ENCODE measurements around the gene OTUD5.
A peak's percentile ranks its signal among the peaks of the same experiment; 100 is the strongest.

The OTUD5 gene, protein sequence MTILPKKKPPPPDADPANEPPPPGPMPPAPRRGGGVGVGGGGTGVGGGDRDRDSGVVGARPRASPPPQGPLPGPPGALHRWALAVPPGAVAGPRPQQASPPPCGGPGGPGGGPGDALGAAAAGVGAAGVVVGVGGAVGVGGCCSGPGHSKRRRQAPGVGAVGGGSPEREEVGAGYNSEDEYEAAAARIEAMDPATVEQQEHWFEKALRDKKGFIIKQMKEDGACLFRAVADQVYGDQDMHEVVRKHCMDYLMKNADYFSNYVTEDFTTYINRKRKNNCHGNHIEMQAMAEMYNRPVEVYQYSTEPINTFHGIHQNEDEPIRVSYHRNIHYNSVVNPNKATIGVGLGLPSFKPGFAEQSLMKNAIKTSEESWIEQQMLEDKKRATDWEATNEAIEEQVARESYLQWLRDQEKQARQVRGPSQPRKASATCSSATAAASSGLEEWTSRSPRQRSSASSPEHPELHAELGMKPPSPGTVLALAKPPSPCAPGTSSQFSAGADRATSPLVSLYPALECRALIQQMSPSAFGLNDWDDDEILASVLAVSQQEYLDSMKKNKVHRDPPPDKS

DNA sequence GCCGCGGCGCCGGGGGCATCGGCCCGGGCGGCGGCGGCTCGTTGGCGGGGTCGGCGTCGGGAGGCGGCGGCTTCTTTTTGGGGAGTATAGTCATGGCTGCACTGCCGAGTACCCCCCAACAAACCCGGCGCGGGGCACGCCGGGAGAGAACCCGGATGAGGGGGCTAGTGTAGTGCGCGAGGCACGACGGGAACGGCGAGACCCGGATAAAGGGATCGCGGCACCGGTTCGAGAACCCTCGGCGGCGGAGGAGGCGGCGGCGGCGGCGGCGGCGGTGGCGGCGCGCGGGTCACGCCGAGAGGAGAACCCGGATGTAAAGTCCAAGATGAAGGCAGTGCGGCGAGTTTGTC is at the start of gene OTUD5:
TSS of gene OTUD5 (minus strand) at position 131 of the 350 bp plus-strand sequence. CDS start at position 94, 37 bp downstream.
- peak; percentile 78 for DNase-seq (ENCODE audit: low read depth)
- TF ChIP-seq, protein P1, sequence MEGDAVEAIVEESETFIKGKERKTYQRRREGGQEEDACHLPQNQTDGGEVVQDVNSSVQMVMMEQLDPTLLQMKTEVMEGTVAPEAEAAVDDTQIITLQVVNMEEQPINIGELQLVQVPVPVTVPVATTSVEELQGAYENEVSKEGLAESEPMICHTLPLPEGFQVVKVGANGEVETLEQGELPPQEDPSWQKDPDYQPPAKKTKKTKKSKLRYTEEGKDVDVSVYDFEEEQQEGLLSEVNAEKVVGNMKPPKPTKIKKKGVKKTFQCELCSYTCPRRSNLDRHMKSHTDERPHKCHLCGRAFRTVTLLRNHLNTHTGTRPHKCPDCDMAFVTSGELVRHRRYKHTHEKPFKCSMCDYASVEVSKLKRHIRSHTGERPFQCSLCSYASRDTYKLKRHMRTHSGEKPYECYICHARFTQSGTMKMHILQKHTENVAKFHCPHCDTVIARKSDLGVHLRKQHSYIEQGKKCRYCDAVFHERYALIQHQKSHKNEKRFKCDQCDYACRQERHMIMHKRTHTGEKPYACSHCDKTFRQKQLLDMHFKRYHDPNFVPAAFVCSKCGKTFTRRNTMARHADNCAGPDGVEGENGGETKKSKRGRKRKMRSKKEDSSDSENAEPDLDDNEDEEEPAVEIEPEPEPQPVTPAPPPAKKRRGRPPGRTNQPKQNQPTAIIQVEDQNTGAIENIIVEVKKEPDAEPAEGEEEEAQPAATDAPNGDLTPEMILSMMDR (IDR thresholded peaks at IDR 0.05; ENCODE audit: insufficient read depth, low read depth, low read length, missing control alignments) = no peak
- peak within 1 kb of the TSS; percentile 86 for H3K4me3 ChIP-seq (ENCODE audit: low read depth, low read length)

DNA sequence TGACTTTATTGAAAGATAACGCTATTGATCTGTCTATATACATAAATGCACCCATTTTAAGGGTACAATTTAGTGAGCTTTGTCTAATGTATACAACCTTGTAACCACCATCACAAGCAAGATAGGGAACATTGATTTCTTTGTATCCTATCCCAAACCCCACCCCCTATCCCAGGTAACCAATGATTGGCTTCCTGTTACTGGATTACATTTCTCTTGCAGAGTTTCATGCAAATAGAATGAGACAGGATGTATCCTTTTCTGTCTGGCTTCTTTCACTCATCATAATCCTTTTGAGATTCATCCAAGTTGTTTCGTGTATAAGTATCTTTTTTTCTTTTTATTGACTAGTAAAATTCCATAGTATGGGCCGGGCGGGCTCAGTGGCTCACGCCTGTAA is 46.3 kb upstream of the OTUD5 start:
- H3K4me3 ChIP-seq (ENCODE audit: low read depth, low read length) = no peak overlapping the region
- DNase-seq (ENCODE audit: low read depth) = no peak
- TF ChIP-seq, protein P1 (IDR thresholded peaks at IDR 0.05; ENCODE audit: insufficient read depth, low read depth, low read length, missing control alignments) = no peak

DNA sequence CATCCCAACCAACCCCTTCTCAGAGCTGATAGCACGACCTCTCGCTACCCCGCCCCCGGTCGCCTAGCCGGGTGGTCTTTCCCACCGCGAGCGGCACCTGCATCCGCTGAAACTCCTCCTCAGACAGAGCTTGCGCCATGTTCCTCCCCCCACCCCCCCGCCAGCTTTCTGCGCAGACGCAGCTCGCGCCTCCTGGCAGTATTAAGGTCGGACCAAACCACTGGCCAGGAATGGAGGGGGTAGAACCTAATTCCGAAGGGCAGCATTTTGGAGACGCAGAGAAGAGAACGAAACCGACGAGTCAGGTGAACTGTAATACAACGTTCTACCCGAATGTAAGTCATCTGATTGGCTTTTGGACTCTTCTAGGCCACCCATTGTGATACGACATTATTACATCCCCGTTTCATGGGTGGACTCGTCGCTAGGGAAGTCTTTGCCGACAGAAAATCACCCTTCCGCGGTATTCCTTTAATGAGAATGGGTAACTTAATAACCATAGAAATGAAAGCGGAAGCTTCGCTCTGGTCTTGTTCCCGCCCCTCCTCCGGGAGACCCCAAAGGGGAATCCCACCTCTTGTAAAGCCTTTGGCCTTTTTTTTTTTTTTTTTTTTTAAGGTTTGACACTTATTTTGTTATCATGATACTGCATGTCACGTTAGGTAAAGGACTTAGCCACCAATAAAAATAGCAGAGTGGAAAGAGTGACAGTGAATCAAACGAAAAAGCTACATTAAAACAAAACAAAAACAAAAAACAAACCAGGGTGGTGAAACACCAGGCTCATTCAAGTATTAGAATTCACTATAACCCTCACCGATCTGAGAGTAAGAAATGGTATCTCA is 44.9 kb upstream of the OTUD5 start, which contains the start of gene GRIPAP1:
TSS of gene GRIPAP1 (minus strand) at position 174 of the 845 bp plus-strand sequence. CDS start at position 139, 35 bp downstream.
- H3K4me3 ChIP-seq (ENCODE audit: low read depth, low read length) = peak within 1 kb of the TSS; percentile 77
- peak; percentile 94 for DNase-seq (ENCODE audit: low read depth)
- TF ChIP-seq, protein P1 (IDR thresholded peaks at IDR 0.05; ENCODE audit: insufficient read depth, low read depth, low read length, missing control alignments) = no peak

DNA sequence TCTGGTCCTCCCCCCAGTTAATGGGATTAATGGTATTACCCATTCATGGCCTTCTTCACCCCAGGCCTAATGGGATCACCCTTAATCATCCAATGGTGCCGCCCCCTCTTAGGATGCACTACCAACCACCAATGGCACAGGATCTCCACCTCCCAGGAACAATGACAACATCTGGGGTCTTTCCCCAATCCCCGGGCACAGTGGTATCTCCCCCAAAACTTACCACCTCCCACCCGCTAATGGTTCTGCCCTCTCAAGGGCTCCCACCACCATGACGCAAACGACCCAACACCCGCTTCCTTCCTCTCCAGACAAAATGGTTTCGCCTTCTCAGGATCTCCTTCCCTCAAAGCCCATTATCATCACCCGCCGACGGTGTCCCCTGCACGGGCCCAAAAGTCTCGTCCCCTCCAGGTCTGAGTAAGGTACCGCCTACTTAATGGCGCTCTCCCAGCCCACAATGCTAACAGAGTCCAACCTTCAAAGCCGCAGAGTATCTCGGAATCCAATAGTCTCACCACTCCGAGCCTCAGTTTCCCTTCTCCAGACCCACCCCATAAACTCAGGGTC is 44.2 kb upstream of the OTUD5 start:
- TF ChIP-seq, protein P1 (IDR thresholded peaks at IDR 0.05; ENCODE audit: insufficient read depth, low read depth, low read length, missing control alignments) = no peak
- peak overlapping the region; percentile 77 for H3K4me3 ChIP-seq (ENCODE audit: low read depth, low read length)
- peak; percentile 70 for DNase-seq (ENCODE audit: low read depth)

DNA sequence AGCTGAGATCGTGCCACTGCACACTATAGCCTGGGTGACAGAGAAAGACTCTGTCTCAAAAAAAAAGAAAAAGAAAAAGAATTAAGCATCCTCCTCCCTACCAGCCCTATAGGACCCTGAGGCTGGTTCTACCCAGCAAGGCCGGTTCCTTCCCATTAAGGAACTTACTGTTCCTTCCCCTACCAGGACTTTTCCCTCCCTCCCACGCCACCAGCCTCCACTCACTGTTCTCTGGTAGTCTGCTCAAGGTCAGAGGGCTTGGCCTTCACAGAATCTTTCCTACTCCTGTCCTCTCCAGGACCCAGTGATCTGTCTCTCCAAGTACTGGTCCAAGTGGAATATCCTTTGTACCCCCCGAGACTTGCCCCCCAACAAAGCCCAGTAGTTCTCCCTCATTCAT is 43.2 kb upstream of the OTUD5 start:
- TF ChIP-seq, protein P1 (IDR thresholded peaks at IDR 0.05; ENCODE audit: insufficient read depth, low read depth, low read length, missing control alignments) = no peak
- no peak overlapping the region for H3K4me3 ChIP-seq (ENCODE audit: low read depth, low read length)
- no peak for DNase-seq (ENCODE audit: low read depth)

DNA sequence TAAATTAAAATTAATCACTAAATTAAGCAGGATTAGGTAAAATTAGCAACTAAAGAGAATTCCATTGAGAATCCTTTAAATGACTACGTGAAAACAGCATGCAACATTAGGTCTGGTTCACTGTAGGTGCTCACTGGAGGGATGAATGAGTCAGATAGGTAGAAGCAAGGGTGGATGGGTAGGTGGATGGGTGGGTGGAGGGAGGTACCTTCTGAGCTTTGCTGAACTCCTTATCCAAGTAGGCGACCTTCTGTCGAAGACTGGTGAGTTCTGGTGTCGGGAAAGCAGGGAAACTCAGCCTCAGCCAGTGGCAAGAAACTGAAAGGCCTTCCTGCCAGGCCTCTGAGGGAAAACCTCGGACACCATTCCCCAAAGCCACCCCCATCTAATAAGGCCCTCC is 41.6 kb upstream of the OTUD5 start:
- TF ChIP-seq, protein P1 (IDR thresholded peaks at IDR 0.05; ENCODE audit: insufficient read depth, low read depth, low read length, missing control alignments) = no peak
- no peak for DNase-seq (ENCODE audit: low read depth)
- no peak overlapping the region for H3K4me3 ChIP-seq (ENCODE audit: low read depth, low read length)
